OCI-LY1 (cell line): ENCODE results near the gene FHIT.

Experiments
- CTCF ChIP-seq: fragments of 200-600 bp; sonication (generic), shearing (Covaris generic); IDR thresholded peaks from 2 replicates; pipeline ENCODE4 v1.5.1; 2017; ENCODE audit warnings: mild to moderate bottlenecking, antibody characterized with exemption, low read length, moderate library complexity, mixed read lengths
- EZH2 ChIP-seq: fragments of 200-600 bp; sonication (generic), shearing (Covaris generic); IDR thresholded peaks from 2 replicates; pipeline ENCODE4 v1.8.0; 2017; ENCODE audit warnings: borderline replicate concordance, mixed run types, mild to moderate bottlenecking, antibody characterized with exemption, low read length, moderate library complexity, mixed read lengths

DNA sequence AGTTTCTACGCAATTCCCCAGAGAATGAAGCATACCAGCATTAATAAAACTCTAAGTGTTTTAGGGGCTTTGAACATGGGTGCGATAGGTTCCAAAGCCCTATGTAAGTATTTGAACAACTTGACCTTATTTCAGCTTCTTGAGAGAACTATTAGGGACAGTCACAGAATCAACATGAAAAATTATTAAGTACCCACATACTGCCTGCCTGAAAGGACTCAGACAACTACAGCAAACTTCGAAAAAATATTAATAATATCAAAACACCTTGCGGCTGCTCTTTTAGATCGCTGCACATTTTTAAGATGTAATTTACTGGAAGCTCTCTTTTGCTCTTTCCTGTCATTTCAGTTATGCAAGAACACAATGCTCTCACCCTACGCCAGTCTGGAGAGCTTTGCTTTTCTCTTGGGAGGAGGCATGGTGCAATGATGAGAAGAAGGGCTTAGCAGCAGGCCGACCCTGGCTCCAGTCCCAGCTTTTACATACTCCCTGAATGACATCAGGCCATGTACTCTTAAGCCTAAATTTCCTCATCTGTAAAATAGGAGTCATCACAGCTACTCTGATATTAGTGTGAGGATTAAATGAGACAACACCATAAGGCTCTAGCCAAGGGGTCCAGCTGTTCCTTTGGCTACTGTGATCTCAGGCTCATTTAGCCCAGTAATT, 640.7 kb downstream of the FHIT start:
- TF ChIP-seq EZH2 (no peak), CTCF (no peak)
